ENCODE measurements around the gene UGCG. TPM values are rescaled to one million over a fixed set of nuclear protein-coding genes. Genes with fewer than 3 reads are reported as not detected.

The UGCG gene
- 23.3 and 23.8 TPM in 2 replicates for total RNA-seq (2021)
- long read RNA-seq, full-length matches to known transcripts: 66 of 80 reads
- long read RNA-seq, partial matches to known transcripts: 7 of 80 reads
- long read RNA-seq, other reads (novel, unspliced or antisense): 7 of 80 reads

DNA sequence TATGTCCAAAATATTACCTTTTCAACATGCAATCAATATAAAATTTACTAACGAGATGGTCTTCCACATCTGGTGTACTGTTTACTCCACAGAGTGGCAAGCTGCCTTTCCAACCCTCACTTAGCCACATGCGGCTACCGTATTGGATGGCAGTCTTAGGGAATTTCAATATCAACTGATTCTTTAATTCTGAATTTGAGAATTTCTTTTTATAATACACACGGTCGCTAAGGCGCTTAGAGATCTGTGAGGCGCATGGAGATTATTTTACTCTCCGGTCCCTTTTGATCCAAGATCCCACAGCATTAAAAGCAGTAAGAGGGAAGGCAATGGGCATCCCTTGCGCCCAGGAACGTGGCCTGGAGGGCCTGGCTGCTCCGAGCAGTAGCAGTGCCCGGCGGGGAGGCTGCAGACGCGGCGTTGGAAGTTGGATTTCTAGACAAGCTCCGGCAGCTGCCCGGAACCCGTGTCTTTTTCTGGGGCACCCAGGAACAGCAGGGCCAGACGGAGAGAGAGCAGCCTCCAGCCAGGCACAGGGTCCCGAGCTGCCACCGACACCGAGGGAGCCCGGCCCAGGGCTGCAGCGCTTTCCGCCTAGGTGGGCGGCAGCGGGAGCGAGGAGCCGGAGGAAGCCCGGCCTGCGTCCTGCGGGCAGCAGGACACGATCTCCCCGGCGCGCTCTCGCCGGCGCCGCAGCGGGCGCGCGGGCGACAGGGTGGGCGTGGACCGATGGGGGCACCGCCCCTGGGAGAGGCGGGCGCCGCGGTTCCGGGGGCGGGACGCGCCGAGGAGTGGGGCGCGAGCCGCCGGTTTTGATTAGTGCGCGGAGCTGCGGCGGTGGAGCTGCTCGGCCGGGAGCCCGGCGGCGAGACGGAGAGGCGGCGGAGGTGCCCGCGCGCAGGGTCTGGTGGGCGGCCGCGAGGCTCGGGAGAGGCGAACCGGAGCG is at the start of gene UGCG:
Gene UGCG (plus strand): TSS at position 819 of the 946 bp plus-strand sequence. CDS start 402 bp downstream, outside the sequence.
- Histone ChIP-seq H3K27ac (ENCODE audit: insufficient read length, low read depth, low read length) (no peak within 1 kb of the TSS), H3K4ac (ENCODE audit: low read depth, low read length) (no peak within 1 kb of the TSS), H3K79me1 (ENCODE audit: insufficient read depth, low read depth, low read length, poor library complexity, severe bottlenecking) (peaks cover 5% of the 10 kb centered on the region), H4K91ac (ENCODE audit: insufficient read length, low read depth, low read length) (no peak within 1 kb of the TSS), H2BK15ac (ENCODE audit: low read depth, low read length) (no peak within 1 kb of the TSS), H3K18ac (ENCODE audit: insufficient read length, low read depth, low read length) (peak within 1 kb of the TSS; percentile 73), H2BK120ac (ENCODE audit: low read depth, low read length, poor library complexity, severe bottlenecking) (no peak within 1 kb of the TSS), H3K4me1 (ENCODE audit: insufficient read depth, low read length) (no peaks in the 10 kb centered on the region; the same call in 1 of the 2 replicates), H3K9ac (ENCODE audit: extremely low read depth, insufficient read length, low read length) (peak within 1 kb of the TSS; percentile 74), H3K56ac (ENCODE audit: insufficient read length, low read depth, low read length) (no peak within 1 kb of the TSS), H3K27me3 (ENCODE audit: insufficient read depth, low read length) (no peaks in the 10 kb centered on the region), H2BK5ac (ENCODE audit: insufficient read length, low read length) (no peak within 1 kb of the TSS), H3K23me2 (ENCODE audit: insufficient read length, low read depth, low read length, poor library complexity, severe bottlenecking) (peaks cover 11% of the 10 kb centered on the region), H4K20me1 (ENCODE audit: control insufficient read depth, insufficient read depth, insufficient read length) (no peaks in the 10 kb centered on the region), H3K9me3 (ENCODE audit: control insufficient read depth, low read depth, low read length) (no peaks in the 10 kb centered on the region), H4K5ac (ENCODE audit: insufficient read length, low read depth, low read length) (no peak within 1 kb of the TSS), H3K23ac (ENCODE audit: insufficient read length, low read depth, low read length) (no peak within 1 kb of the TSS), H2BK12ac (ENCODE audit: insufficient read length, low read depth, low read length) (no peak within 1 kb of the TSS), H3K79me2 (ENCODE audit: insufficient read depth, low read length) (peaks cover 24% of the 10 kb centered on the region; the same call in 1 of the 2 replicates), H2AFZ (ENCODE audit: low read length) (no peak within 1 kb of the TSS), H3K14ac (ENCODE audit: insufficient read depth, low read length) (peak within 1 kb of the TSS; percentile 70), H3K4me2 (ENCODE audit: insufficient read depth, insufficient read length, low read length) (peak within 1 kb of the TSS; percentile 97), H4K8ac (replicated peaks; ENCODE audit: insufficient read length, low read depth, low read length) (no peak within 1 kb of the TSS), H2BK20ac (ENCODE audit: low read depth, low read length, poor library complexity, severe bottlenecking) (no peak within 1 kb of the TSS), H2AK5ac (ENCODE audit: insufficient read length, low read length) (no peak within 1 kb of the TSS), H3T11ph (ENCODE audit: low read length) (no peak within 1 kb of the TSS)
- H3K9me3 Mint-ChIP-seq: no peaks in the 10 kb centered on the region
- no peaks in the 10 kb centered on the region for H3K36me3 Mint-ChIP-seq (ENCODE audit: insufficient read depth in 1 of 3, low read depth in 3 of 3)
- WGBS (ENCODE audit: extremely low coverage, insufficient read length, low lambda C conversion rate): no CpG with 5 or more reads among the region's 84 CpGs
- peaks cover 3 to 8% of the 10 kb centered on the region in 2 experiments; a peak in 3 of 4 replicates for H3K4me1 Mint-ChIP-seq
- H3K4me3 Mint-ChIP-seq: peak within 1 kb of the TSS; percentile 34 to 93; a peak in 4 of 5 replicates
- peak; percentile 88 for DNase-seq
- TF ChIP-seq, protein P1, sequence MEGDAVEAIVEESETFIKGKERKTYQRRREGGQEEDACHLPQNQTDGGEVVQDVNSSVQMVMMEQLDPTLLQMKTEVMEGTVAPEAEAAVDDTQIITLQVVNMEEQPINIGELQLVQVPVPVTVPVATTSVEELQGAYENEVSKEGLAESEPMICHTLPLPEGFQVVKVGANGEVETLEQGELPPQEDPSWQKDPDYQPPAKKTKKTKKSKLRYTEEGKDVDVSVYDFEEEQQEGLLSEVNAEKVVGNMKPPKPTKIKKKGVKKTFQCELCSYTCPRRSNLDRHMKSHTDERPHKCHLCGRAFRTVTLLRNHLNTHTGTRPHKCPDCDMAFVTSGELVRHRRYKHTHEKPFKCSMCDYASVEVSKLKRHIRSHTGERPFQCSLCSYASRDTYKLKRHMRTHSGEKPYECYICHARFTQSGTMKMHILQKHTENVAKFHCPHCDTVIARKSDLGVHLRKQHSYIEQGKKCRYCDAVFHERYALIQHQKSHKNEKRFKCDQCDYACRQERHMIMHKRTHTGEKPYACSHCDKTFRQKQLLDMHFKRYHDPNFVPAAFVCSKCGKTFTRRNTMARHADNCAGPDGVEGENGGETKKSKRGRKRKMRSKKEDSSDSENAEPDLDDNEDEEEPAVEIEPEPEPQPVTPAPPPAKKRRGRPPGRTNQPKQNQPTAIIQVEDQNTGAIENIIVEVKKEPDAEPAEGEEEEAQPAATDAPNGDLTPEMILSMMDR (conservative IDR thresholded peaks at IDR 0.05): no peak
- no peaks in the 10 kb centered on the region; the same call in 1 of the 2 replicates for H3K27me3 Mint-ChIP-seq (ENCODE audit: low read depth)
- peak within 1 kb of the TSS; percentile 93 to 94 (median 94) for H3K27ac Mint-ChIP-seq

Measured in H9 (cell line).